ENCODE results near the gene PARP16.

PARP16 gene

GRCh38 chr15:65258375-65259262, 28.1 kb downstream of the PARP16 start:
- no peak for TF ChIP-seq CTCF (IDR thresholded peaks at IDR 0.05; ENCODE audit: insufficient read depth, low read length, poor library complexity, severe bottlenecking)
- Histone ChIP-seq H3K27me3 (replicated peaks; ENCODE audit: control insufficient read depth, insufficient read depth, low read length) (no peaks in the 10 kb centered on the region), H3K36me3 (ENCODE audit: control insufficient read depth, insufficient read depth, low read length) (peaks cover 3% of the 10 kb centered on the region), H3K4me3 (replicated peaks; ENCODE audit: low read depth, low read length) (no peak overlapping the region)
- DNase-seq (ENCODE audit: extremely low read depth, insufficient read length), result no peak

- no peak for TF ChIP-seq CTCF (IDR thresholded peaks at IDR 0.05; ENCODE audit: insufficient read depth, low read length, poor library complexity, severe bottlenecking)
- Histone ChIP-seq H3K27me3 (replicated peaks; ENCODE audit: control insufficient read depth, insufficient read depth, low read length) (no peaks in the 10 kb centered on the region), H3K4me3 (replicated peaks; ENCODE audit: low read depth, low read length) (no peak overlapping the region), H3K36me3 (ENCODE audit: control insufficient read depth, insufficient read depth, low read length) (peaks cover 1% of the 10 kb centered on the region)
- no peak for DNase-seq (ENCODE audit: extremely low read depth, insufficient read length)
Measured at GRCh38 chr15:65255486-65256140, 31.1 kb downstream of the PARP16 start.

GRCh38 chr15:65254758-65255157, 31.9 kb downstream of the PARP16 start:
- TF ChIP-seq CTCF (IDR thresholded peaks at IDR 0.05; ENCODE audit: insufficient read depth, low read length, poor library complexity, severe bottlenecking), result no peak
- Histone ChIP-seq H3K27me3 (replicated peaks; ENCODE audit: control insufficient read depth, insufficient read depth, low read length) (no peaks in the 10 kb centered on the region), H3K36me3 (ENCODE audit: control insufficient read depth, insufficient read depth, low read length) (no peaks in the 10 kb centered on the region; the same call in none of the 2 replicates), H3K4me3 (replicated peaks; ENCODE audit: low read depth, low read length) (no peak overlapping the region)
- DNase-seq (ENCODE audit: extremely low read depth, insufficient read length), result no peak

- H3K36me3 ChIP-seq (ENCODE audit: control insufficient read depth, insufficient read depth, low read length), result no peaks in the 10 kb centered on the region; the same call in none of the 2 replicates
- no peak overlapping the region for H3K4me3 ChIP-seq (replicated peaks; ENCODE audit: low read depth, low read length)
- H3K27me3 ChIP-seq (replicated peaks; ENCODE audit: control insufficient read depth, insufficient read depth, low read length), result no peaks in the 10 kb centered on the region
- no peak for TF ChIP-seq CTCF (IDR thresholded peaks at IDR 0.05; ENCODE audit: insufficient read depth, low read length, poor library complexity, severe bottlenecking)
- no peak for DNase-seq (ENCODE audit: extremely low read depth, insufficient read length)
Measured at GRCh38 chr15:65254356-65254755, 32.3 kb downstream of the PARP16 start.

- Histone ChIP-seq H3K4me3 (replicated peaks; ENCODE audit: low read depth, low read length) (no peak overlapping the region), H3K36me3 (ENCODE audit: control insufficient read depth, insufficient read depth, low read length) (no peaks in the 10 kb centered on the region), H3K27me3 (replicated peaks; ENCODE audit: control insufficient read depth, insufficient read depth, low read length) (no peaks in the 10 kb centered on the region)
- peak; percentile 32 for DNase-seq (ENCODE audit: extremely low read depth, insufficient read length)
- TF ChIP-seq CTCF (IDR thresholded peaks at IDR 0.05; ENCODE audit: insufficient read depth, low read length, poor library complexity, severe bottlenecking), result no peak
Measured at GRCh38 chr15:65249641-65250040, 37.0 kb downstream of the PARP16 start.

Measured in GM06990 (cell line).